Skeletal muscle tissue (tissue), 5 donors: ENCODE measurements around the gene CTSF. TPM values are rescaled to one million over a fixed set of nuclear protein-coding genes. Genes with fewer than 3 reads are reported as not detected.

Experiments used
- H3K27ac ChIP-seq: one replicate; pipeline ENCODE4 v1.7.0; 2013; ENCODE audit warnings: mild to moderate bottlenecking, low read depth, low read length, inconsistent platforms
- H3K27me3 ChIP-seq, 3 donors: one replicate each; pipeline ENCODE4 v1.7.0; 2013; ENCODE audit warnings: low read length in 3 of 3; ENCODE audit not compliant: control insufficient read depth in 3 of 3, insufficient read depth in 3 of 3
- H3K36me3 ChIP-seq, 3 donors: one replicate each; pipeline ENCODE4 v1.7.0; 2013; ENCODE audit warnings: low read length in 3 of 3; ENCODE audit not compliant: control insufficient read depth in 3 of 3, insufficient read depth in 3 of 3
- H3K4me1 ChIP-seq, 3 donors: one replicate each; pipeline ENCODE4 v1.7.0; 2013; ENCODE audit warnings: low read length in 3 of 3, mild to moderate bottlenecking in 3 of 3; ENCODE audit not compliant: control insufficient read depth in 3 of 3, insufficient read depth in 3 of 3
- H3K4me3 ChIP-seq, 3 donors: one replicate each; pipeline ENCODE4 v1.7.0; 2013; ENCODE audit warnings: low read length in 3 of 3
- H3K9ac ChIP-seq, 3 donors: one replicate each; pipeline ENCODE4 v1.7.0; 2013; ENCODE audit warnings: low read length in 3 of 3, mild to moderate bottlenecking in 3 of 3, moderate library complexity in 2 of 3, low read depth in 1 of 3
- H3K9me3 ChIP-seq, 3 donors: one replicate each; pipeline ENCODE4 v1.7.0; 2013; ENCODE audit warnings: low read length in 3 of 3; ENCODE audit not compliant: control insufficient read depth in 3 of 3
- small RNA-seq: library from RNA; depleted of rRNA; stranded (forward); fragments of <200 nt; gene quantifications from one replicate; pipeline ENCODE3, GENCODE V24; 2014
- total RNA-seq: library from RNA; depleted of rRNA; stranded (reverse); fragments of >200 nt; gene quantifications from one replicate; pipeline ENCODE4 v1.2.3, GENCODE V29; 2014
- donor health status: Osteomylitis.

Gene CTSF
- total RNA-seq, 1 donor from 2014 or later, result 27.1 TPM

DNA sequence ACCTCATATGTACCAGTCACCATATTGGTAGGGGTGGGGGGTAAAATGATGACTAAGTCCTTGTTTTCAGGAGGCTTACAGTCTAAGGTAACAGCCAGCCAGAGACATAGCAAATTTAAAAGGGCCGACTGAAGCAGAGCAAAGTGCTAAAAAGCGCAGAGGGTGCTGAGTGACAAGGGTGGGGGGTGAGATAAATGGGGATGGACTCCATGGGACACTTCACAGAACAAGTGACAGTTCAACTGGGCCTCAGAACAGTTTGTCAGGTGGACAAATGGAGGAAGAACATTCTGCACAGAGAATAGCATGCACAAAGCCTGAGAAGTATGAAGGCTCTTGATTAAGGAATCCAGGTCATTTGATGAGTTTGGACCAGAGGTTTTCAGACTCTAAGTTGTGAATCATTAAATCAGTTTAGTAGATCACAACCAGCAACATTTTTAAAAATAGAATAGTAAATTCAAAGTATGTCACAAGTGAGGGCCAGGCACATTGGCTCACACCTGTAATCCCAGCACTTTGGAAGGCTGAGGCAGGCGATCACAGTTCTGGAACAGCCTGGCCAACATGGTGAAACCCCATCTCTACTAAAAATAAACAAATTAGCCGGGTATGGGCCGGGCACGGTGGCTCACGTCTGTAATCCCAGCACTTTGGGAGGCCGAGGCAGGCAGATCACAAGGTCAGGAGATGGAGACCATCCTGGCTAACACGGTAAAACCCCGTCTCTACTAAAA, 43.9 kb downstream of the CTSF start:
- H3K27ac ChIP-seq, result peak overlapping the region; percentile 56

DNA sequence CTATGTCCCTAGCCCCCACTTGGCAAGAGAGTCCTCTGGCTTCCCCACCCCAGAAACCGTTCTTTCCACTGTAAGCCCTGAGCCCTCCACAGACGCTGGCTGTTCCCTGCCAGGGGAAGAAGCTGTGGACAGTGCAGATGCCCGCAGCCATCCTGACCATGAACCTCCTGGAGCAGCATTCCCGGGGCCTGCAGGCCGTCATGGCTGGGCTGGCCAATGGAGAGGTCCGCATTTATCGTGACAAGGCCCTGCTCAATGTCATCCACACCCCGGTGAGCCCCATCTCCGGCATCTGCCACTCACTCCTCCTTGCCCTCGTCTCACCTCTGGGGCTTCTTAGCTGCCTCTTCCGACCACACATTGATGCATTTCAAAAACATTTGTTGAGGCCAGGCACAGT, 44.8 kb downstream of the CTSF start:
- peaks cover 4 to 9% (median 5%) of the 10 kb centered on the region in 3 donors for H3K4me1 ChIP-seq
- no peaks in the 10 kb centered on the region for H3K27me3 ChIP-seq
- no peaks in the 10 kb centered on the region for H3K9me3 ChIP-seq
- no peak overlapping the region for H3K9ac ChIP-seq
- H3K27ac ChIP-seq, result peak overlapping the region; percentile 56
- no peak overlapping the region for H3K4me3 ChIP-seq
- H3K36me3 ChIP-seq, result peaks cover 17 to 39% (median 38%) of the 10 kb centered on the region in 3 donors

More for the DNA sequence above, 43.9 kb downstream of the CTSF start:
- no peak overlapping the region for H3K4me3 ChIP-seq
- peaks cover 4 to 9% (median 5%) of the 10 kb centered on the region in 3 donors for H3K4me1 ChIP-seq
- H3K27me3 ChIP-seq, result no peaks in the 10 kb centered on the region
- no peaks in the 10 kb centered on the region for H3K9me3 ChIP-seq
- H3K36me3 ChIP-seq, result peaks cover 17 to 38% (median 36%) of the 10 kb centered on the region in 3 donors
- H3K9ac ChIP-seq, result no peak overlapping the region

Small RNAs within 50 kb of the gene (small RNA-seq; reads per million reads assigned to genes)
- gene RNU4-39P, result not detected

Other genes with a start within 250 kb of the CTSF start
- 5.7 TPM for gene RIN1, start 232.2 kb downstream of the CTSF start, total RNA-seq
- 28.2 TPM for gene BRMS1, start 223.5 kb downstream of the CTSF start, total RNA-seq
- 24.5 TPM for gene B4GAT1, start 221.0 kb downstream of the CTSF start, total RNA-seq
- 4.2 TPM for gene SLC29A2, start 196.8 kb downstream of the CTSF start, total RNA-seq
- gene NPAS4, start 147.6 kb downstream of the CTSF start, total RNA-seq, result under 0.01 TPM
- 27.1 TPM for gene MRPL11, start 129.8 kb downstream of the CTSF start, total RNA-seq
- gene PELI3, start 101.7 kb downstream of the CTSF start, total RNA-seq, result 9.4 TPM
- 26.1 TPM for gene DPP3, start 88.2 kb downstream of the CTSF start, total RNA-seq
- gene BBS1, start 58.0 kb downstream of the CTSF start, total RNA-seq, result 14.6 TPM
- gene ZDHHC24, start 22.6 kb downstream of the CTSF start, total RNA-seq, result 3.7 TPM
- gene ACTN3, start 21.7 kb downstream of the CTSF start, total RNA-seq, result 156 TPM
- gene CCDC87, start 24.5 kb upstream of the CTSF start, total RNA-seq, result not detected
- 27.7 TPM for gene CCS, start 24.6 kb upstream of the CTSF start, total RNA-seq
- gene RBM14, start 48.0 kb upstream of the CTSF start, total RNA-seq, result 23.5 TPM
- gene RBM4, start 70.1 kb upstream of the CTSF start, total RNA-seq, result 98.6 TPM
- gene RBM4B, start 109.3 kb upstream of the CTSF start, total RNA-seq, result 32.4 TPM
- 11.5 TPM for gene SPTBN2, start 160.6 kb upstream of the CTSF start, total RNA-seq